Peyer's patch (tissue), 4 donors: Measurements from ENCODE around the gene TNNI3K. TPM values are rescaled to one million over a fixed set of nuclear protein-coding genes. Genes with fewer than 3 reads are reported as not detected.

Experiments used
- DNase-seq, 3 donors: peaks; one replicate each; pipeline ENCODE4 v3.0.0-alpha.2; 2017 to 2019
- H3K27ac ChIP-seq, 4 donors: fragments of 200-600 bp; sonication (generic); one replicate each; pipeline ENCODE4 v1.5.1; 2016 to 2019
- H3K27me3 ChIP-seq, 2 donors: fragments of 200-600 bp; sonication (generic); one replicate each; pipeline ENCODE4 v1.5.1; 2019
- H3K36me3 ChIP-seq, 3 donors: fragments of 200-600 bp; sonication (generic); one replicate each; pipeline ENCODE4 v1.5.1; 2016 to 2019
- H3K4me1 ChIP-seq, 4 donors: fragments of 200-600 bp; sonication (generic); one replicate each; pipeline ENCODE4 v1.5.1; 2016 to 2019
- H3K4me3 ChIP-seq, 4 donors: fragments of 200-600 bp; sonication (generic); 1 replicate in 3 of 4; 2 replicates in 1 of 4; pipeline ENCODE4 v1.5.1; 2016 to 2019; ENCODE audit warnings: mild to moderate bottlenecking in 1 of 4
- H3K9me3 ChIP-seq, 4 donors: fragments of 200-600 bp; sonication (generic); one replicate each; pipeline ENCODE4 v1.5.1; 2016 to 2019; ENCODE audit warnings: mild to moderate bottlenecking in 1 of 4
- POLR2A ChIP-seq, 2 donors: fragments of 450-650 bp; IDR thresholded peaks; one replicate each; pipeline ENCODE4 v1.5.1; 2017; ENCODE audit warnings: antibody characterized with exemption in 2 of 2, mild to moderate bottlenecking in 2 of 2, moderate library complexity in 2 of 2
- total RNA-seq, 4 donors: library from RNA; depleted of rRNA; stranded (reverse); fragments of >200 nt; gene quantifications; one replicate each; pipeline ENCODE4 v1.1.0, GENCODE V29; 2016
- TF ChIP-seq, protein P1 (sequence below), 6 experiments: fragments of 450-650 bp in 4 of 6; fragments of 200-600 bp in 2 of 6; sonication (generic) in 1 of 6; IDR thresholded peaks; one replicate each; pipeline ENCODE4 v1.5.1; 2017 to 2019; ENCODE audit warnings: antibody characterized with exemption in 6 of 6, mild to moderate bottlenecking in 3 of 6, moderate library complexity in 1 of 6

TNNI3K gene
- total RNA-seq, 4 donors from 2014 or later = 2.0 TPM; not detected in 3

GRCh38 chr1:74406759-74407158, 171.6 kb downstream of the TNNI3K start:
- no peak for TF ChIP-seq POLR2A (IDR thresholded peaks at IDR 0.05)
- TF ChIP-seq, protein P1, sequence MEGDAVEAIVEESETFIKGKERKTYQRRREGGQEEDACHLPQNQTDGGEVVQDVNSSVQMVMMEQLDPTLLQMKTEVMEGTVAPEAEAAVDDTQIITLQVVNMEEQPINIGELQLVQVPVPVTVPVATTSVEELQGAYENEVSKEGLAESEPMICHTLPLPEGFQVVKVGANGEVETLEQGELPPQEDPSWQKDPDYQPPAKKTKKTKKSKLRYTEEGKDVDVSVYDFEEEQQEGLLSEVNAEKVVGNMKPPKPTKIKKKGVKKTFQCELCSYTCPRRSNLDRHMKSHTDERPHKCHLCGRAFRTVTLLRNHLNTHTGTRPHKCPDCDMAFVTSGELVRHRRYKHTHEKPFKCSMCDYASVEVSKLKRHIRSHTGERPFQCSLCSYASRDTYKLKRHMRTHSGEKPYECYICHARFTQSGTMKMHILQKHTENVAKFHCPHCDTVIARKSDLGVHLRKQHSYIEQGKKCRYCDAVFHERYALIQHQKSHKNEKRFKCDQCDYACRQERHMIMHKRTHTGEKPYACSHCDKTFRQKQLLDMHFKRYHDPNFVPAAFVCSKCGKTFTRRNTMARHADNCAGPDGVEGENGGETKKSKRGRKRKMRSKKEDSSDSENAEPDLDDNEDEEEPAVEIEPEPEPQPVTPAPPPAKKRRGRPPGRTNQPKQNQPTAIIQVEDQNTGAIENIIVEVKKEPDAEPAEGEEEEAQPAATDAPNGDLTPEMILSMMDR (IDR thresholded peaks at IDR 0.05) = no peak
- H3K4me1 ChIP-seq = no peaks in the 10 kb centered on the region

GRCh38 chr1:74407902-74408301, 172.7 kb downstream of the TNNI3K start:
- no peaks in the 10 kb centered on the region for H3K27me3 ChIP-seq
- H3K4me3 ChIP-seq = no peak overlapping the region
- no peaks in the 10 kb centered on the region for H3K36me3 ChIP-seq
- TF ChIP-seq, protein P1 (IDR thresholded peaks at IDR 0.05) = no peak
- no peak for TF ChIP-seq POLR2A (IDR thresholded peaks at IDR 0.05)
- H3K9me3 ChIP-seq = no peaks in the 10 kb centered on the region
- DNase-seq = no peak
- H3K27ac ChIP-seq = no peak overlapping the region
- H3K4me1 ChIP-seq = no peaks in the 10 kb centered on the region

More at GRCh38 chr1:74406759-74407158, 171.6 kb downstream of the TNNI3K start:
- Histone ChIP-seq H3K36me3 (no peaks in the 10 kb centered on the region), H3K4me3 (no peak overlapping the region), H3K27ac (no peak overlapping the region), H3K9me3 (no peaks in the 10 kb centered on the region), H3K27me3 (no peaks in the 10 kb centered on the region)
- DNase-seq = no peak

DNA sequence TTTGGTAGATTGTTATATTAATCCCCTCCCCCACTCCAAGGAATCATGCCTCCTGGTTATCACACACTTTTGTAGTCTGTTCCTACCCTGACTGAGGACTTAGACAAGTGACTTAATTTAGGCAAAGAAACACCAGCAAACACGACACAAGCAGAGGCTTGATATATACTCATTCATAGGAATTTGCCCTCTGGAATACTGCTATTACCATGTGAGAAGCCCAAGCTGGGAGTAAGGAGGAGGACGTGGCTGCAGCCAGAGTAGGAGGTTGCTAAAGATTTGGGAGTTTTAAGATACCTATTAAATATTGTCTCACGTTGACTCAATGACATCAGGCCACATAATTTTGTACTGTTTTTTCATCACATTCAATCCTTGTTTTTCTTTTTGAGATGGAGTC, 177.1 kb downstream of the TNNI3K start:
- Histone ChIP-seq H3K36me3 (no peaks in the 10 kb centered on the region), H3K4me3 (no peak overlapping the region), H3K27me3 (no peaks in the 10 kb centered on the region), H3K4me1 (no peaks in the 10 kb centered on the region), H3K9me3 (no peaks in the 10 kb centered on the region), H3K27ac (no peak overlapping the region)
- no peak for TF ChIP-seq POLR2A (IDR thresholded peaks at IDR 0.05)
- TF ChIP-seq, protein P1 (IDR thresholded peaks at IDR 0.05) = no peak
- DNase-seq = no peak

DNA sequence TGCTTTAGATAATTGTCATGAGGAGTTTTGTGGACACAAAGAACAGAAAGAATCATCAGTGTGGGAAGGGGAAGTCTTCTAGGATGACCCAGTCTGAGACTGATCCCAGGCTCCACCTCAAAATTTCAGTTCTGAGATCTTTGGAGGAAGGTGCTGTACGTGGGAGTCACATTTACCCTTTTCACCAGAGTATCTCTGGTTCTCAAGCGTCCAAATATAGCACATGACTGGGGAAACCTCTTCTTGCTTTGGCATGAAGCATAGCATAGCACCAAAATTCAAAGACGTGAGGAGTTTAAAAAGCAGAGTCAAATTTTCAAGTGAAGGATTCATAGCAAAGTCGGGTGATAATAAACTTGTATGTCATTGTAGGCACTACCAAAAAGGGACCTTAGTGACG, 180.7 kb downstream of the TNNI3K start:
- no peak for TF ChIP-seq POLR2A (IDR thresholded peaks at IDR 0.05)
- TF ChIP-seq, protein P1 (IDR thresholded peaks at IDR 0.05) = no peak
- Histone ChIP-seq H3K27ac (no peak overlapping the region), H3K36me3 (no peaks in the 10 kb centered on the region), H3K27me3 (no peaks in the 10 kb centered on the region), H3K9me3 (no peaks in the 10 kb centered on the region), H3K4me3 (no peak overlapping the region), H3K4me1 (no peaks in the 10 kb centered on the region)
- DNase-seq = no peak

- TF ChIP-seq, protein P1 (IDR thresholded peaks at IDR 0.05) = no peak
- no peak for TF ChIP-seq POLR2A (IDR thresholded peaks at IDR 0.05)
- Histone ChIP-seq H3K9me3 (no peaks in the 10 kb centered on the region), H3K27me3 (no peaks in the 10 kb centered on the region), H3K4me1 (no peaks in the 10 kb centered on the region), H3K36me3 (no peaks in the 10 kb centered on the region), H3K27ac (no peak overlapping the region), H3K4me3 (no peak overlapping the region)
- no peak for DNase-seq
These were observed 184.4 kb downstream of the TNNI3K start for GRCh38 chr1:74419611-74420010.

- TF ChIP-seq, protein P1 (IDR thresholded peaks at IDR 0.05) = no peak
- no peaks in the 10 kb centered on the region for H3K36me3 ChIP-seq
- no peaks in the 10 kb centered on the region for H3K9me3 ChIP-seq
- H3K27ac ChIP-seq = no peak overlapping the region
- H3K4me1 ChIP-seq = no peaks in the 10 kb centered on the region
- no peaks in the 10 kb centered on the region for H3K27me3 ChIP-seq
- no peak for DNase-seq
- no peak overlapping the region for H3K4me3 ChIP-seq
These were observed 185.3 kb downstream of the TNNI3K start for GRCh38 chr1:74420467-74420866.
